Stimulated activated CD4-positive, alpha-beta T cell treated with anti-CD3 and anti-CD28 coated beads, Interleukin-4, amount 100 ng/mL, for 48 hours (primary cell): ENCODE results near the gene ACTR8.

Experiments used
- DNase-seq, 2 donors: peaks; one replicate each; pipeline ENCODE4 v3.0.0-alpha.2; 2020; ENCODE audit warnings: low read depth in 2 of 2

The ACTR8 gene

DNA sequence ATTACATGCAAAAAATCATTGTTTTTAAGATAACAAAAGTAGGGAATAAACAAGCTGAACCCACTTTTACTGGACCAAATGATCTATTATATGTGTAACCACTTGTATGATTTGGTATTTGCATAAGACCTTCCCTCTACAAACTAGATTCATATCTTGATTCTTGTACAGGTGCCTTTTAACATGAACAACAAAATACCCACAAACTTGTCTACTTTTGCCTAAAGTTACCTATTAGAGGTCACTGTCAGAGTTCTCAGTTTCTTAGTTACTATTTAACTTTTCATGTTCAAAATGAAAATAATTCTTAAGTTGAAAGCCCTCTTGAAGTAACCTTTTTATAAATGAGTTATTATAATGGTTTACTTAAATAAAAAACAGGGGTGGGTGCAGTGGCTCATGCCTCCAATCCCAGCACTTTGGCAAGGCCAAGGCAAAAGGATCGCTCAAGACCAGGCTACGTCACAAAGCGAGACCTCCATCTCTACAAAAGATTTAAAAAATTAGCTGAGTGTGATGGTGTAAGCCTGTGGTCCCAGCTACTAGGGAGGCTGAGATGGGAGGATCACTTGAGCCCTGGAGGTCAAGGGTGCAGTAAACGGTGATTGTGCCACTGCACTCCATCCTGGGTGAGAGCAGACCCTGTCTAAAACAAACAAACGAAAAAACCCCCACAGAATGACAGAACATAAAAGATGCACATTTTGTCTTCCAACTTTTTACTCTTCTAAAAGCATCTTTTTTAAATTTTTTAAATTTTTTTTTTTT lies 16.0 kb downstream of the ACTR8 start:
- DNase-seq, result no peak

DNA sequence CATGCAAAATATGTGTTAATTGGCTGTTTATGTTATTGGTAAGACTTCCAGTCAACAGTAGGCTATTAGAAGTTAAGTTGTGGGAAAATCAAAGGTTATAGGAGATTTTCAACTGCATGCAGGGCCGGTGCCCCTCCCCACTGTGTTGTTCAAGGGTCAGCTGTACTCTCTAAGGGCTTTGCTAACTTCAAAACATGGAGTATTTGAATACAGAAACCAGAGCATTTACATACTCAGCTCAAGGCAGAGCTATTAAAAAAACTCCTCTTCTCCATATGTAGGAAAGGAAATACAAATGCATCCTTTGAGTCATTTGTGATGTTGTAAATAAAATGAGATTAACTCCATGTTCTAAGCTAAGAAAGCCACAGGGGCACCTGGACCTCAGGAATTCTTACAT lies 18.8 kb downstream of the ACTR8 start:
- DNase-seq, result no peak

DNA sequence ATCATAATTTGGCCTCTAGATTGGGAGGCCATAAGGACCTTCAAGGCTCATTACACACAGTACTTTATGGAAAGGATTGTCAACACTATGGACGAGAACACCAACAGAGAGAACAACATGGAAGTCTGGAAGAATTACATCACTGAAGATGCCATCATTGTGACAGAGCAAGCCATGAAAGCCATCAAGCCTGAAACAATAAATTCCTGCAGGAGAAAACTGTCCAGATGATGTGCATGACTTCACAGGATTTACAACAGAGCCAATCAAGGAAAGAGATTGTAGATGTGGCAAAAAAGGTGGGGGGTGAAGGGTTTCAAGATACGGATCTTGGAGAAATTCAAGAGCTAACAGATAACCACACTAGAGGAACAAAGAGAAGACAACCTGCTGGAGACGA lies 19.7 kb downstream of the ACTR8 start:
- no peak for DNase-seq

DNA sequence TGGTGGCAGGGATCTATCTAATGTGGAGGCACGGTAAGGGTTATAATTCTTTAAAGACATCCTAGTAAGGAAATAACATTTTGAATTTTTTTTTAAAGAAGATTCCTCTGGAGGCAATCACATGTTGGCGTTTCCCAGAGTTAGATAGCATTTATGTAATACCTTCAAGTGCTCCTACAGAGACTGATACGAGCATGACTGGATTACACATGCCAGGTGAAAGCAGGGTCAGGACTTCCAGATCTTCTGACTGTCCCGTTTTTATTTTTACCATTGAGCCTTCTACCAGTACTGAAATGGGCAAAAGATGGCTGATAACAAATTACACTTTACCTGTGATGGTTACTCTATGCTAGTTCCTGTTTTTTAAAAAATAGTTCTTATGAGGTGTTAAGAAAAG lies 21.8 kb downstream of the ACTR8 start:
- no peak for DNase-seq

DNA sequence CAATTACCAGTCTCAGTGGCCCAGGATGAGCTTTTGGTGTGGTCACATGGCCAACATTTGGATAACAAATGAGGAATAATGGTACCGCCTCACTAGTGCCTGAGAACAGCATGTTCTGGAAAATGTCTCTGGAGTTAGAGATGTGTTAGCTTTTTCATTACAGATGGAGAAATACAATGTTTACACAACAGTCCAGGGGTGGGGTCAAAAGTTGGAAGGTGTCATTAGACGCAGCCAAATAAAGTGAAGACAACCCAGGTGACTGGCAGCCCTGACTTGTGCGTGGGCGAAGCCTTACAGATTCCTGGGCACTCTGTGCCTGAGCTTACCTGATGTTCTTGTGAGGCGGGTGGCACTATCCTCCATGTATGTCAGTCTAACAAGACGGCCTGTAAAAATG lies 22.8 kb downstream of the ACTR8 start:
- DNase-seq, result no peak

DNA sequence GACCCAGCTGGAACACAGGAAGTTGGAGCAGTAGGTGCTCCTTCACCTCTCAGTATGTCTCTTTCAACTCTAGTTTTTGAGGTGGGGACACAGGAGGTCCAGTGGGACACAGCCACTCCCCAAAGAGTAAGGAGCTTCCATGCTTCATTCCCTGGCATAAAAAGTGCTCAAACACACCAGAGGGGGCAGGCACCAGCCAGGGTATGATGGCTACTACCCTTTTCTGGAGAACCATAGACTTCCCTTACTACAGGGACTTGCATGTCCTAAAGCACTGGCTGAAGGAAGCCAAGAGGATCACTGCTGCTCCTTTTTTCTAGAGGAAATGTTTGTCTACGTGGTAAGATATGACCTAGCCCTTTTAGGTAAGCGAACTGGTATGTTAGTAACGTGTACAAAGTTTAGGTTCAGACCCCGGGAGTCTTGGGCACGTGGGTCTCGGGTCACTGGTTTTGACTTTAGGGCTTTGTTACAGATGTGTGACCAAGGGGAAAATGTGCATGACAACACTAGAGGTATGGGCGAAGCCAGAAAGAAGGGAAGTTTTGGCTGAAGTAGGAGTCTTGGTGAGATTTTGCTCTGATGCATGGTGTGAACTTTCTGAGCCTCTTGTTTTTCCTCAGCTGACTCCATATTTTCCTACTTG lies 23.7 kb downstream of the ACTR8 start:
- no peak for DNase-seq

DNA sequence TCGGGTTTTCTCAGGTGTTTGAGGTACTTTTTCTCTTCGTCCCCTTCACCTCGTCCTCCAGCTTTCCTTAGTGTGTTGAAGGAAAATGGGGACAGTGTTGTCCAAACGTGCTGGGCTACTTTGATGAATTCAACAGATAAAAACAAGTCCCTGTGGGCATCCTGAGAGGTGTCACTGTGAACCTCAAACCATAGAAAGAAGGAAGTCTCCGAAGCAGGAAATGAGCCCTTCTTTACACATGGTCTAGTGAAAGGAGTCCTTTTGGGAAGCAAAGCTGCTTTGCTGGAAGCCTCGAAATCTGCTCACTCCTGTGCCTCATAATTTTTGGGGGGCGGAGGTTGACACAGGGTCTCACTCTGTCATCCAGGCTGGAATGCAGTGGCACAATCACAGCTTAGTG lies 25.0 kb downstream of the ACTR8 start:
- no peak for DNase-seq

DNA sequence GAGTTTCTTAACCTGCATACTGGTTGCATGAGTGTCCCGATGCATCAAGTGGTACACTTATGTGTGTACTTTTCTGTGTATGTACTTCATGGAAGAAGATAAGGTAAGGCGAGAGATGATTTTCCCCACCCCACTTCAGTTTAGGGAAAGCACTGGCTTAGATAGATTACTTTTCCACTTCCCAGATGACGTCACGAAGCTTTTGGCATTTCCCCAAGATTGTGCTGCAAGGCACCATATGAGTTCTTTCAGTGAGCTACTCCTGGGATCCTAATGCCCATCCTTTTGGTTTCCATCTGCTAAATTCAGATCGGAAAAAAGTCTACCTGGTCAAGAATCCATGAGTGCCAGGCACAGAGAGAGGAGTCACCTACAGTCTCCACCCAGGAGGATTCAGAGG lies 31.1 kb downstream of the ACTR8 start:
- no peak for DNase-seq

DNA sequence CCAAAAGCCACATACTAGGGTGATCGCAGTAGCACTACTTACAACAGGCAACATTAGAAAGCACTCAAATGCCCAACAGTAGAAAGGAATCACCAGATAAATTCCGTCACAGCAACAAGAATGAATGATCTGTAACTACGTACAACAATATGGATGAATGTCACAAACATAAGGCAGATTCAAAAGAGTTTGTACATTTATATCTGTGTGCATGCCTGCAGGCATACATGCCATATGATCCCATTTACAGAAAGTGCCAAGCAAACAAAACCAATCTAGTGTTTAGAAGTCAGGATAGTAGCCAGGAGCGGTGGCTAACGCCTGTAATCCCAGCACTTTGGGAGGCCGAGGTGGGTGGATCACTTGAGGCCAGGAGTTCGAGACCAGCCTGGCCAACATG lies 32.0 kb downstream of the ACTR8 start:
- DNase-seq, result no peak

DNA sequence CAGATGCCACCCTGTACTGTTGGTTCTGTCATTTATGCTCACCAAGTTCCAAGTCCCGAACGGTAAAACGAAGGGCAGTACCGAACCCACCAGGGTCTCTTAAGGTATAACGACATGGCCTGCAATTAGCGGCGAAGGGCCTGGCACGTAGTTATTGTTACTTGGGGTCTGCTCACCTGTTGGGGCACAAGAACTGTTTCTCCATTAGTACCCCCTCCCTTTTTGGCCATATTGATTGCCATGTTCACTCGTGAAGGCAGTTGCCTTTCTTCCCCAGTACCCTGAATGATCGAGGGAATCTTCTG lies 35.1 kb downstream of the ACTR8 start:
- DNase-seq, result no peak

DNA sequence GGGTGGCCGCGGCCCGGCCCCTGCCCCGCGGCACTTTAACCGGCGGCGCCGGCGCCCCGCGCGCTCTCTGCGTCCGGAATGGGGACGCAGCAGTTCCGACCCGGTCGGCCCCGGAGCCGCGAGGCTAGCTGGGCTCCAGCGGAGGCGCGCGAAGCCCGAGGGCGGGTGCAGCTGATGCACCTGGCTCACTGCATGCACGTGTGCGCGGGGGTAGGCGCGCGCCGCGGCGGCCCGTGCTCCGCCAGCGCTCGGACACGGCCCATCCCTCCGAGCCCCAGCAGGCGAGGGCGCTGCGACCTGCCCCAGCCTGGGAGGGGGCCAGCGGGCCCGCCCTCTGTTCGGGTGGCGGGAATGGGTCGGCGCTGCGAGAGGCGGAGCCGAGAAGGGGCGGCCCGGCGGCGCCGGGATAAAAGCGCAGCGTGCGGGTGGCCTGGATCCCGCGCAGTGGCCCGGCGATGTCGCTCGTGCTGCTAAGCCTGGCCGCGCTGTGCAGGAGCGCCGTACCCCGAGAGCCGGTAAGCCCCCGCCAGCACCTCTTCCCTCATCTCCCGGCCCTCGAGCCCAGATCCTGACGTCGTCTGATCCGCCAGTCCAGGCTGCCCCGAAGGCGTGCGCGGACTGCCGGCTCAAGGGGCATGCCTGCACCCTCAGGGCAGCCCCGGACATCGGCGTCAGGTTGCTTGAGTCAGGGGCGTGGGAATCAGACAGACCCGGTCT lies 35.7 kb downstream of the ACTR8 start, which contains the start of the genes CHDH and IL17RB:
Gene CHDH, minus strand, starts transcription at position 286 of the 717 bp plus-strand sequence. CDS start 22,411 bp downstream, outside the sequence.
Gene IL17RB, plus strand, starts transcription at position 435 of the 717 bp plus-strand sequence. Its CDS starts 21 bp downstream, at position 456.
- DNase-seq, result peak; percentile 12 to 19

DNA sequence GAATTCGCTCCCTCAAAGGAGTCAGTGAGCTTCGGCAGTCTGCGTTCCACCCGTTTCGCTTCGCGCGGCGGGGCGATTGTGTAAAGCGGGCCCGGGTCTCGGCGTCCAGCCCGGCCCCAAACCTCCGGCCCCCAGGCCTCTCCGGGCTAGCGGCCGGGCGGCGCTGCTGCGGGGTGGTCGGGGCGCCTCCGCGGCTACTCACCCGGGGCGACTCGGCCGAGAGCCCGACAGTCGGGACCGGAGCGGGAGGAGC lies 36.1 kb downstream of the ACTR8 start:
- DNase-seq, result no peak

DNA sequence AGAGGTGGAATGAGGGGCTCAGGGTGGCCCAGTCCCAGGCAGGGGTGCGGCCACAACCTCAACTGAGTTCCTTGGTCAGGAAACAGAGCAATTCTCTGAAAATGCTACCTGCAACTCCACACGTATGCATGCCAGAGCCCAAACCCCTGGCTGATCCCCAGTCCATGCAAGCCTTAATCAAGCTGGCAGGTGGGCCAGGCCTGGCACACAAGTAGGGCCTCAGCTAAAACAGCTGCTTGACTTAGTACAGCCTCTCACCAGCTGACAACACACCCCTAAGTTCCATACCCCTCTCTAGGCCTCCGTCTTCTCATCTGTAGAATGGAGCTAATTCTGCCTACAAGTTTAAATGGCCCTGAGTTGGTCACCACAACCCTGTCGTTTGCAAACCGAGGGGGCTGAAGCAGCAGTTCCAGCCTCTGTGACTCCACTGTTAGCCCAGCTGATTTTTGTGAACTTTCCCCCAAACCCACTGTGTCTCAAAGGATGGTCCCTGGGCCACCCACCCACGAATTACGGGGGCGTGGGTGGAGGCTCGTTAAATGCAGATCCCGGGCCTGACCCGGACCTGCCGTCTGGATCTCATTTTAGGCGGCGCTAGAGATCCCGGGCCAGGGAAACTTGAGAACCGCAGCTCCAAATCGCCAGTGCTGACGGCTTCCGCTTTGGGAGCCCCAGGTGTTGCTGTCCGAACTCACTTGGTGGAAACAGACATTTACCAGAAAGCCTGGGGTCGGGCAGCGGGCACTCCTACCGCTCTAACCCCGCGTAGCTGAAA lies 36.7 kb downstream of the ACTR8 start:
- DNase-seq, result no peak

DNA sequence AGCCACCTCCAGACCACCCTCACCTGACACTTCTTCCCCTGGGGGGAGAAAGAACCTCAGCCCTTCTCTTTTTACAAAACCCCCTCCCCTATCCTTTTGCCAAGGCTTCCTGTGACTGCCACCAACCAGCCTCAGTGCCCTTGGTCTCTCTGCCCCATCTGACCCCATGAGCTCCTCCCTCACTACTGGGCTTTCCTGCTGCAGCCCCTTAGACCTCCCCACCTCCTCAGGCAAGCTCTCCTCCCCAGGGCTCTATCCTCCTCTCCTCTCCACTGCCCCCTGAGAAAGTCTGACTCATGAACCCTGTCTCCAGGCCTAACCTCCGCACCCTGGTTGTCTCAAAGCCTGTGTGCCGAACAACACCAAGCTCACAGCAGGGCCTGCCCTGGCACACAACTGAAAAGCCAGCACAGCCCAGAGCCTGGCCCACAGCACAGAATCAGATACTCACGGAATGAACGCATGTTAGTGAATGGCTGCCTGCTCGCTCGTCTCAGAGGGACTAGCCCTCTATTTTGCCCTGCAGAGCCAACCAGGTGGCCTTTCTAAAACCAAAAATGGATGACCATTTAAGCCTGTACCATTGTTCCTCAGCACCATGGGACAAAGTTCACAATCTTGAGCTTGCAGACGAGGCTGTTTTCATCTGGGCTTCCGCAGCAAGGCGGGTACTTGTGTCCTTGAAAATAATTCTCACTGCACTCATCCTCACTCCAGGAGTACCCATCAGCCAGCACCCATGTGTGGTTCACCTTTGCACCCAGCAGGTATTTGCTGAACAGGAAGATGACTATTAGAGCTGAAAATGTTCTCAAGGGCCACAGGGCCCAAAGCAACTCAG lies 37.5 kb downstream of the ACTR8 start:
- DNase-seq, result no peak

DNA sequence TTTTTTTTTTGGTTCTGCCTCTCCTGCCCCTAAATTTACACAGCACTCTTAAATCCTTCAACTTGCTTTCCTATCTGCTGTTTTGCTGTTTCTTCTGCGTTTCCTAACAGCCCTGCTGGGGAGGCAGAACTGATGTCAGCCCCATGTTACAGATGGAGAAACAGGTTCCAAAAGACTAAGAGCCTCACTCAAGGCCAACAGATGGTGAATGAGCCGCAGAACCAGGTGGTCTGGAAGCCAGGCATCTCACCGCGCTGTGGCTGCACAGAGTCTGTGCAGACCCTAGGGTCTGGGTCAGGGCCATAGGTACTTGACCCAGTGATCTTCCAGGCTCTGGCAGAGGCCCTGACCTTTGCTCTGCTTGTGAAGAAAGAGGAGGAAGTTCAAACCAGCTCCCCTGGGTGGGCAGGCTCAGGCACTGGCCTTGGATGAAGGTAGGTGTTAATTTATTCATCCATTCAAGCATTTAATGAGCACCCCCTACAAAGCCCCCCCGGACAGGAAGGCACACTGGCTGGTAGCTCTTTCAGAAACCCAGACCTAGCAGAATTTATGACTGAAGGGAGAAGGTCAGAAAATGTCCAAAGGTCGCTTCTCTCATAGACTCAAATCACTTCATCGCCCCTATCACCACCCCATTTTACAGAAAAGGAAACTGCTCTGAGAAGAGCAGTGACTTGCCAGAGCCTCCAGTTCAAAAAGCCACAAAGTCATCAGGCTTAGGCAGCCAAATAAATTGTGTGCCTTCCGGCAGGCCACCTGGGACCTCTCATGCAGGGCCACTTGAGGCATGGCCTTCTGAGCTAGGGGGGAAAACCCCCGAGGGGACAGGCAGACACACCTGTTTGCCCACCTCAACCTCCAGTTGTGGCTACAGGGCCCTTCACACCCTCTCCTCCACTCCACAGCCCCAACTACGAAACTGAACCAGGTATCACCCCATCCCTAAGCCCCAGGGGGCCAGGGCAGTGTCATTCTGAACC lies 38.5 kb downstream of the ACTR8 start:
- DNase-seq, result no peak

DNA sequence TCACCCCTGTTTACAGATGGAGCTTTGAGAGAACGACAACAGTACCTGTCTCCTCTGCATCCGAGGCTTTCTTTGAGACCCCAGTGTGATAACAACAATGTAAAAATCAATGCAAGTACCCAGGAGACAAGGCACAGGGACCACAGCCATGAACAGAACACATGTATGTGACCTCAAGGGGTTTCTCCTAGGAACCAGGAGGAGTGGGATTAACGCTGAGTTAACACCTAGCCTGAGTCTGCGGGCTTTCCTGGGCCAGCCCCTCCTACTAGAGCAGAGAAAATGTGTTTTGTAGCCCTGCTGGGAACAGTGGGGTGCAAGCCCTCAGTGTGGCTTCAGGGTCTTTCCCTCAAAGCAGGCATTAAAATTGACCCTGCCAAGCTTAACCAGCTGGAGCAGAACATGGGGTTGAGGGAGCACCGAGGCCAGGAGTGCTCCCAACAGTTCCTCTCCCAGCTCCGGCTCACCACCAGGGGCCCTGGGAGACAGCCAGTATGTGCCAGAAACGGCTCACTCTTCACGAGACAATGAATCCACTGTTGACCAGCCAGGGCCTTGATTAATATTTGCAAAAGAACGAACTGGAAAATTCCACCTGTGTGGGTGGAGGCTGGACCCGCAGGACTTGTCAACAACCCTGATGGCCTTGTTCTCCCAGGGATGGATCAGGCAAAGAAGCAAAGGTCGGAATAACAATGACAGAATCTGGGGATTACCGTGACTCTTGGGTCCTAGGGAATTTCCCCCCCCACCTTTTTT lies 39.3 kb downstream of the ACTR8 start:
- no peak for DNase-seq

DNA sequence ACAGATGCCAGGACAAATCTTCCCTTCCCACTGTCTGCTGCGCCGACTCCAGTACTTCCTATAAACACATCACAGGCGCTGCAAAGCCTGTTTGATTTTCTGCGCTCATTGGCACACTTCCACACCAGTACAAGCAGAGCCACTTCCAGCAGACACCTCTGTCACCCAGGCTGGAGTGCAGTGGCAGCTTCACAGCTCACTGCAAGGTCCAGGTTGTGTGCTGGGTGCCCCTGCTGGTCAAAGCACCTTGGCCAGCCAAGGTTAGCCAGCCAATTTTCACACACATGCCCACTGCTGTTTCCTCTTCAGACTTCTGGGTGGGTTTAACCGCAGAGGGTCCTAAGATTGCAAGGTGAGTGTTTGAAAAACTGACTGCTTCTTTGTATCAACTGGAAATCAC lies 40.7 kb downstream of the ACTR8 start:
- no peak for DNase-seq

DNA sequence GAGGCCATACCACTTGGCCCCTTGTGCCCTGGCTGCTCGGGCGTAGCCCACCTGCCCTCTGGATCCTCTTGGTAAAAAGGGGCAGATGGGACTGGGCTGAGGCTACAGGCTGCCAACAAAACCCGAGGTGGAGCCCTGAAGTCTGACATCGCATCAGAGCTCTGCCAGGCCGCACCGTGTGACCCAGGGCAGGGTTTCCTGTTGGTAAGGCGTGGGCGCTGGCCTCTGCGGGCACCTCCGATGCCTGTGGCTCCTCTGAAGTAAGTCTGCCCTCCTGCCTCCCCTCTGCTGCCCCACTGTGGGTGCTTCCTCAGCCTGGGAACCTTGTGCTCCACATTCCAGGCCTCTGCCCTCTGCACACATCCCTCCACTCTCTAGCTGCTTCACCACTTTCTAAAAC lies 44.6 kb downstream of the ACTR8 start:
- DNase-seq, result no peak

DNA sequence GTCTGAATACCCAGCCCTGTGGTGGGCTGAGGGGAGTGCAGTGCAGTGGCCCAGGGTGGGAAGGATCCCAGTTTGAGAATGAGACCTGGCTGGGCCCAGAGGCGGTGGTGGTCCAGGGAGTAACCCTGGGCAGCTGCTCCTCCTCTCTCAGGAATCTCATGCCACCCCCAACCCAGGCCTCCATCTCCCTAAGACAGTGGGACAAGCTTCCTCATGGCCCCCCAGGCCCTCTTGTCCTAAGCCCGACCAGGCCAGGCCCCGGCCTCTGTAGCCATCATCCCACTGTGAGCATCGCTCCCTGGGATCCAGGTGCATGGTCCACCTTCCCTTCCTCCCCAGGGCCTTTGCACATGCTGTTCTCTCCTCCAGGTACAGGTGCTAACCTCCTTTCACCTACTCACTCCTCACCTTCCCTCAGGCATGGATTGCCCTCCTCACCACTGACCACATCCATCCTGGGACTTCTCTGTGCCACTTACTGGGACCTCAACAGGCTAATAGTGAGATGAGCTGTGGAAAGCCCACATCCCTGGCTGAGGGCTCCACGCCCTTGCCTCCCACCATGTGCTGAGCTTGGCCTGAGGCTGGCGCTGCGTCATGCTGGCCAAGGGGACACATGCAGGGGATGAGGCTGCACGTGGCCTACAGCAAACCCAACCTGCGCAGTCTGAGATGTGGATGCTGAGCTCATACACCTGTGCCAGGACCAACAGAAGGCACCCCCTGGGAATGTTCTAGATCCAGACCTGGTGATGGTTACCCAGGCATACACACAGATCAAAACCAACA lies 45.7 kb downstream of the ACTR8 start:
- DNase-seq, result no peak
